Measurements from ENCODE around the gene MRPS18B. TPM values are rescaled to one million over a fixed set of nuclear protein-coding genes. Genes with fewer than 3 reads are reported as not detected.

MRPS18B gene
- total RNA-seq, 1 experiment from 2014 or later = 69.1 TPM

DNA sequence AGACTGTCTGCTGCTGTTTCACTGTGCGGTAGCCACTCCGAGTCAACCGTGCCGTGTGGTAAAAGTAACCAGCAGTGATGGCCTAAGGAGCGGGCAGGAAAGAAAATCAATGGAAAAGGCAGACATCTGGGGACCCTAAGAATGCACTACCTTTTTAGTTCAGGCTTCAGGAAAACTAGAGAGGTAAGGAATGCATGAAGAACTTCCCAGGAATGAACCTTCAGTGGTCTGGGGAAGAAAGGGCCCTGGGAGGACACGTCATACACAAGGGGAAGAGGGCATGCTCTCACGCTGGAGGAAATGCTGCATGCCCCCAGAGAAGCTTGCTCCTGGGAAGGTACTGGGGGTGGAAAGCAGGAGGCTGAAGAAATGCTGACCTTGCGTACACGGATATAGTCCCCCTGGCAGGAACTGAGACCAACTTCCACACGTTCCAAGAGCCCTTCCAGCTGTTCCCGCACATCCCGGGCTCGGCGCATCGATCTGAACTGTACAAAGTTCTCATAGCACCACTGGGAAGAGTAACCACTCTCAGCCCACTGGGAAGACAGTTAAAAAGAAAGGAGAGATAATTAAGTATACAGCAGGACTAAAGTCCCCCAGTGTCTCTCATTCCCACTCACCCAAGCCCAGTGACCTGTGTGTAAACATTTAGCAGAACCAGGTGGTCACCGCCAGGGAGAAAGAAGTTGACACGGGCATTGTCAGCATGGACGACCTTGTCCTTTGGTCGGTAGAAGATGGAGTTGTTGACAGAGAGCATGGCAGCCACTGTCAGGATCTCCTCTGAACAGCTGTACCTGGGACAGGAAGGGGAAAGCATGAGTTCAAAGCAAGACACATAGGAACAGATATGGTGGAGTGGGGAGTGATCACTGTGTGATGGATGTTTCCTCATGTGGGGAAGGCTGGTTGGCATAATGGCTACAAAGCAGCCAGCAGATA, 37.4 kb downstream of the MRPS18B start:
- Histone ChIP-seq H3K4me1 (ENCODE audit: control insufficient read depth, insufficient read depth, low read length) (no peaks in the 10 kb centered on the region), H3K4me3 (ENCODE audit: low read depth in 2 of 2, low read length in 2 of 2) (no peak overlapping the region), H3K36me3 (ENCODE audit: control insufficient read depth, insufficient read depth, low read length) (peaks cover 3% of the 10 kb centered on the region; the same call in 1 of the 2 replicates), H3K9me3 (ENCODE audit: control insufficient read depth, insufficient read depth, low read depth, low read length) (no peaks in the 10 kb centered on the region), H3K27me3 (ENCODE audit: control insufficient read depth, insufficient read depth, low read length) (no peaks in the 10 kb centered on the region), H3K27ac (ENCODE audit: low read length) (no peak overlapping the region)
- ATAC-seq (no peak), DNase-seq (ENCODE audit: low read depth, low spot score) (no peak)
- TF ChIP-seq, protein P1, sequence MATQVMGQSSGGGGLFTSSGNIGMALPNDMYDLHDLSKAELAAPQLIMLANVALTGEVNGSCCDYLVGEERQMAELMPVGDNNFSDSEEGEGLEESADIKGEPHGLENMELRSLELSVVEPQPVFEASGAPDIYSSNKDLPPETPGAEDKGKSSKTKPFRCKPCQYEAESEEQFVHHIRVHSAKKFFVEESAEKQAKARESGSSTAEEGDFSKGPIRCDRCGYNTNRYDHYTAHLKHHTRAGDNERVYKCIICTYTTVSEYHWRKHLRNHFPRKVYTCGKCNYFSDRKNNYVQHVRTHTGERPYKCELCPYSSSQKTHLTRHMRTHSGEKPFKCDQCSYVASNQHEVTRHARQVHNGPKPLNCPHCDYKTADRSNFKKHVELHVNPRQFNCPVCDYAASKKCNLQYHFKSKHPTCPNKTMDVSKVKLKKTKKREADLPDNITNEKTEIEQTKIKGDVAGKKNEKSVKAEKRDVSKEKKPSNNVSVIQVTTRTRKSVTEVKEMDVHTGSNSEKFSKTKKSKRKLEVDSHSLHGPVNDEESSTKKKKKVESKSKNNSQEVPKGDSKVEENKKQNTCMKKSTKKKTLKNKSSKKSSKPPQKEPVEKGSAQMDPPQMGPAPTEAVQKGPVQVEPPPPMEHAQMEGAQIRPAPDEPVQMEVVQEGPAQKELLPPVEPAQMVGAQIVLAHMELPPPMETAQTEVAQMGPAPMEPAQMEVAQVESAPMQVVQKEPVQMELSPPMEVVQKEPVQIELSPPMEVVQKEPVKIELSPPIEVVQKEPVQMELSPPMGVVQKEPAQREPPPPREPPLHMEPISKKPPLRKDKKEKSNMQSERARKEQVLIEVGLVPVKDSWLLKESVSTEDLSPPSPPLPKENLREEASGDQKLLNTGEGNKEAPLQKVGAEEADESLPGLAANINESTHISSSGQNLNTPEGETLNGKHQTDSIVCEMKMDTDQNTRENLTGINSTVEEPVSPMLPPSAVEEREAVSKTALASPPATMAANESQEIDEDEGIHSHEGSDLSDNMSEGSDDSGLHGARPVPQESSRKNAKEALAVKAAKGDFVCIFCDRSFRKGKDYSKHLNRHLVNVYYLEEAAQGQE (IDR thresholded peaks at IDR 0.05; ENCODE audit: insufficient read depth in 1 of 2, low read depth in 2 of 2, low read length in 1 of 2) = no peak
- TF ChIP-seq TCF7L2 (IDR thresholded peaks at IDR 0.05; ENCODE audit: low read depth, low read length) = no peak
- TF ChIP-seq POLR2AphosphoS5 (IDR thresholded peaks at IDR 0.05; ENCODE audit: low read depth, low read length) = no peak
- TF ChIP-seq, protein P2, sequence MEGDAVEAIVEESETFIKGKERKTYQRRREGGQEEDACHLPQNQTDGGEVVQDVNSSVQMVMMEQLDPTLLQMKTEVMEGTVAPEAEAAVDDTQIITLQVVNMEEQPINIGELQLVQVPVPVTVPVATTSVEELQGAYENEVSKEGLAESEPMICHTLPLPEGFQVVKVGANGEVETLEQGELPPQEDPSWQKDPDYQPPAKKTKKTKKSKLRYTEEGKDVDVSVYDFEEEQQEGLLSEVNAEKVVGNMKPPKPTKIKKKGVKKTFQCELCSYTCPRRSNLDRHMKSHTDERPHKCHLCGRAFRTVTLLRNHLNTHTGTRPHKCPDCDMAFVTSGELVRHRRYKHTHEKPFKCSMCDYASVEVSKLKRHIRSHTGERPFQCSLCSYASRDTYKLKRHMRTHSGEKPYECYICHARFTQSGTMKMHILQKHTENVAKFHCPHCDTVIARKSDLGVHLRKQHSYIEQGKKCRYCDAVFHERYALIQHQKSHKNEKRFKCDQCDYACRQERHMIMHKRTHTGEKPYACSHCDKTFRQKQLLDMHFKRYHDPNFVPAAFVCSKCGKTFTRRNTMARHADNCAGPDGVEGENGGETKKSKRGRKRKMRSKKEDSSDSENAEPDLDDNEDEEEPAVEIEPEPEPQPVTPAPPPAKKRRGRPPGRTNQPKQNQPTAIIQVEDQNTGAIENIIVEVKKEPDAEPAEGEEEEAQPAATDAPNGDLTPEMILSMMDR (IDR thresholded peaks at IDR 0.05) = no peak
- no peak for TF ChIP-seq SIN3A (IDR thresholded peaks at IDR 0.05; ENCODE audit: borderline replicate concordance, insufficient read depth, low read depth, low read length)
- ChIA-PET POLR2A (no interaction called here), CTCF (no interaction called here)
- no TSS peak for BruUV-seq (replicated peaks)
- intact Hi-C loops (cut with micrococcal nuclease; ENCODE audit: unreplicated experiment) (no loop called here), in situ Hi-C loops (cut with HindIII; ENCODE audit: low pct_unique_long_range_greater_than_20kb, low sequenced_read_pairs) (no loop called here)

DNA sequence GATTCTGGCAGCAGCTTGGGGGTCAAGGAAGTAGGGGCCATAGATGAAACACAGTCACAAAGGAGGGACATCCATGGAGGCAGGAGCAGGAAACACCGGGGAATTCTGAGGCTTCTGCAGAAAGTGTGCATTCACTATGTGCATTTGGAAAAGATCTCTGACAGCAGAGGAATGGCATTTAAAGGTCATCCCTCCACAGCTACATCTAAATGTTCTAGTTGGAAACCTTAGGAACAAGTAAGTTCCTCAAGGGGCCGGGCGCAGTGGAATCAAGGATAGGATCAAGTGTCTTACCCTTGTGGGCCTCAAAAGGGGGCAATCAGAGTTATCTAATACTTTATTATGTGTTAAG, 38.1 kb downstream of the MRPS18B start:
- no TSS peak for BruUV-seq (replicated peaks)
- H3K36me3 ChIP-seq (ENCODE audit: control insufficient read depth, insufficient read depth, low read length) = peaks cover 3% of the 10 kb centered on the region; the same call in 1 of the 2 replicates

More for the DNA sequence above, 38.1 kb downstream of the MRPS18B start:
- no peak for DNase-seq (ENCODE audit: low read depth, low spot score)
- in situ Hi-C loops (cut with HindIII; ENCODE audit: low pct_unique_long_range_greater_than_20kb, low sequenced_read_pairs) = no loop called here
- Histone ChIP-seq H3K9me3 (ENCODE audit: control insufficient read depth, insufficient read depth, low read depth, low read length) (no peaks in the 10 kb centered on the region), H3K27ac (ENCODE audit: low read length) (no peak overlapping the region), H3K4me3 (ENCODE audit: low read depth in 2 of 2, low read length in 2 of 2) (no peak overlapping the region), H3K4me1 (ENCODE audit: control insufficient read depth, insufficient read depth, low read length) (no peaks in the 10 kb centered on the region), H3K27me3 (ENCODE audit: control insufficient read depth, insufficient read depth, low read length) (no peaks in the 10 kb centered on the region)
- ATAC-seq = no peak
- ChIA-PET CTCF (no interaction called here), POLR2A (no interaction called here)
- intact Hi-C loops (cut with micrococcal nuclease; ENCODE audit: unreplicated experiment) = no loop called here
- TF ChIP-seq SIN3A (IDR thresholded peaks at IDR 0.05; ENCODE audit: borderline replicate concordance, insufficient read depth, low read depth, low read length) (no peak), POLR2AphosphoS5 (IDR thresholded peaks at IDR 0.05; ENCODE audit: low read depth, low read length) (no peak), TCF7L2 (IDR thresholded peaks at IDR 0.05; ENCODE audit: low read depth, low read length) (no peak)
- TF ChIP-seq, protein P2 (IDR thresholded peaks at IDR 0.05) = no peak
- TF ChIP-seq, protein P1 (IDR thresholded peaks at IDR 0.05; ENCODE audit: insufficient read depth in 1 of 2, low read depth in 2 of 2, low read length in 1 of 2) = no peak
